Astrocyte (in vitro differentiated cells and primary cell): ENCODE measurements around the gene NEIL1. TPM values are rescaled to one million over a fixed set of nuclear protein-coding genes. Genes with fewer than 3 reads are reported as not detected.

Experiments used
- DNase-seq: peaks from one replicate; pipeline ENCODE4 v3.0.0-alpha.2; 2010; ENCODE audit warnings: low read depth
- FAIRE-seq: peaks from 2 replicates; lab custom pipeline; 2011; peaks lifted over from hg19 to GRCh38; lab: Jason Lieb, UNC
- H2AFZ ChIP-seq: 2 replicates; pipeline ENCODE4 v1.6.0; 2012; ENCODE audit warnings: low read depth, low read length, inconsistent platforms
- H3K27ac ChIP-seq: 2 replicates; pipeline ENCODE4 v1.5.1; 2011; ENCODE audit warnings: low read depth, low read length, inconsistent platforms
- H3K27me3 ChIP-seq: 2 replicates; pipeline ENCODE4 v1.6.0; 2011; ENCODE audit warnings: low read length, inconsistent platforms; ENCODE audit not compliant: insufficient read depth
- H3K36me3 ChIP-seq: 2 replicates; pipeline ENCODE4 v1.5.1; 2011; ENCODE audit warnings: low read length, inconsistent platforms; ENCODE audit not compliant: insufficient read depth
- H3K4me1 ChIP-seq: 2 replicates; pipeline ENCODE4 v1.5.1; 2011; ENCODE audit warnings: low read length, inconsistent platforms; ENCODE audit not compliant: insufficient read depth
- H3K4me2 ChIP-seq: 2 replicates; pipeline ENCODE4 v1.6.0; 2012; ENCODE audit warnings: low read length, inconsistent platforms
- H3K4me3 ChIP-seq: 2 replicates; pipeline ENCODE4 v1.5.1; 2011; ENCODE audit warnings: low read depth, mild to moderate bottlenecking, low read length, inconsistent platforms; ENCODE audit not compliant: insufficient read depth
- H3K79me2 ChIP-seq: 2 replicates; pipeline ENCODE4 v1.6.0; 2012; ENCODE audit warnings: mild to moderate bottlenecking, low read length, inconsistent platforms; ENCODE audit not compliant: insufficient read depth
- H3K9ac ChIP-seq: 2 replicates; pipeline ENCODE4 v1.6.0; 2012; ENCODE audit warnings: mild to moderate bottlenecking, low read length, inconsistent platforms
- H3K9me3 ChIP-seq: 2 replicates; pipeline ENCODE4 v1.5.1; 2012; ENCODE audit warnings: low read depth, mild to moderate bottlenecking, low read length, inconsistent platforms; ENCODE audit not compliant: insufficient read depth
- H4K20me1 ChIP-seq: 2 replicates; pipeline ENCODE4 v1.6.0; 2012; ENCODE audit warnings: low read length, inconsistent platforms; ENCODE audit not compliant: insufficient read depth
- H3K27ac Mint-ChIP-seq: one replicate; pipeline ENCODE4 v1.8.0; 2021; ENCODE audit warnings: mild to moderate bottlenecking, mixed read lengths; ENCODE audit not compliant: unreplicated experiment
- H3K27me3 Mint-ChIP-seq: one replicate; pipeline ENCODE4 v1.8.0; 2021; ENCODE audit warnings: low read depth, mixed read lengths; ENCODE audit not compliant: unreplicated experiment
- H3K36me3 Mint-ChIP-seq: one replicate; pipeline ENCODE4 v1.8.0; 2021; ENCODE audit warnings: low read depth, mixed read lengths; ENCODE audit not compliant: unreplicated experiment
- H3K4me1 Mint-ChIP-seq: one replicate; pipeline ENCODE4 v1.8.0; 2021; ENCODE audit warnings: low read depth, mixed read lengths; ENCODE audit not compliant: unreplicated experiment
- H3K4me3 Mint-ChIP-seq: one replicate; pipeline ENCODE4 v1.8.0; 2021; ENCODE audit warnings: mild to moderate bottlenecking, moderate library complexity, mixed read lengths; ENCODE audit not compliant: unreplicated experiment
- H3K9me3 Mint-ChIP-seq: one replicate; pipeline ENCODE4 v1.8.0; 2021; ENCODE audit warnings: mild to moderate bottlenecking, mixed read lengths; ENCODE audit not compliant: unreplicated experiment
- EZH2 ChIP-seq: IDR thresholded peaks from 2 replicates; pipeline ENCODE4 v1.6.1; 2012; ENCODE audit warnings: mild to moderate bottlenecking, low read length, inconsistent platforms; ENCODE audit not compliant: insufficient read depth
- total RNA-seq: library from RNA; stranded (reverse); gene quantifications from 2 replicates; pipeline ENCODE4 v1.2.1, GENCODE V29; 2021
- TF ChIP-seq, protein P1 (sequence below): IDR thresholded peaks from 2 replicates; pipeline ENCODE4 v1.5.1; 2011; ENCODE audit warnings: low read depth, mild to moderate bottlenecking, inconsistent platforms, low read length, moderate library complexity; ENCODE audit not compliant: insufficient read depth

The NEIL1 gene
- total RNA-seq, 1 donor from 2014 or later, result 5.1 TPM

DNA sequence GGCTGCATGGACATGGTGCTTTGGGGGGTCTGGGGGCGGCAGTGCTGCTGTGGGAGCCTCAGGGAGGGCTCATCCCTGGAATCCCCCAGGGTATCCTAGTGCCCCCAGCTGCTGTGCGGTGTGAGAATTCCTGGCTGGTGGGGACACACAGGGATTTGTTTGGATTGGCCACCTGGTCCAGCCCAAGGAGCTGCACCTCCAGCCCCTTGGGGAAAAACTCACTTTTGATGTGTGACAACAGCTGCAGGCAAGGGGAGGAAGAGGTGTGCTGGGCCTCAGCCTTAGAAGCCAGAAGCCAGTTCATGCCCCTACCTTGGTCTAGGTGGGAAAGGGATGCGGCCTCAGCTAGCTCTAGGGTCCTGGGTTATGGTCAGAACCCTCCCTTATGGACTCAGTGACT, 19.3 kb upstream of the NEIL1 start:
- H3K79me2 ChIP-seq, result no peaks in the 10 kb centered on the region
- Mint-ChIP-seq H3K27ac (no peak overlapping the region), H3K9me3 (no peaks in the 10 kb centered on the region), H3K4me3 (no peak overlapping the region), H3K27me3 (peaks cover 24% of the 10 kb centered on the region), H3K4me1 (no peaks in the 10 kb centered on the region), H3K36me3 (no peaks in the 10 kb centered on the region)
- H3K4me2 ChIP-seq, result no peak overlapping the region
- no peaks in the 10 kb centered on the region for H3K36me3 ChIP-seq
- no peaks in the 10 kb centered on the region for H3K27me3 ChIP-seq
- no peaks in the 10 kb centered on the region for H4K20me1 ChIP-seq
- no peak overlapping the region for H3K27ac ChIP-seq
- DNase-seq, result no peak
- TF ChIP-seq, protein P1, sequence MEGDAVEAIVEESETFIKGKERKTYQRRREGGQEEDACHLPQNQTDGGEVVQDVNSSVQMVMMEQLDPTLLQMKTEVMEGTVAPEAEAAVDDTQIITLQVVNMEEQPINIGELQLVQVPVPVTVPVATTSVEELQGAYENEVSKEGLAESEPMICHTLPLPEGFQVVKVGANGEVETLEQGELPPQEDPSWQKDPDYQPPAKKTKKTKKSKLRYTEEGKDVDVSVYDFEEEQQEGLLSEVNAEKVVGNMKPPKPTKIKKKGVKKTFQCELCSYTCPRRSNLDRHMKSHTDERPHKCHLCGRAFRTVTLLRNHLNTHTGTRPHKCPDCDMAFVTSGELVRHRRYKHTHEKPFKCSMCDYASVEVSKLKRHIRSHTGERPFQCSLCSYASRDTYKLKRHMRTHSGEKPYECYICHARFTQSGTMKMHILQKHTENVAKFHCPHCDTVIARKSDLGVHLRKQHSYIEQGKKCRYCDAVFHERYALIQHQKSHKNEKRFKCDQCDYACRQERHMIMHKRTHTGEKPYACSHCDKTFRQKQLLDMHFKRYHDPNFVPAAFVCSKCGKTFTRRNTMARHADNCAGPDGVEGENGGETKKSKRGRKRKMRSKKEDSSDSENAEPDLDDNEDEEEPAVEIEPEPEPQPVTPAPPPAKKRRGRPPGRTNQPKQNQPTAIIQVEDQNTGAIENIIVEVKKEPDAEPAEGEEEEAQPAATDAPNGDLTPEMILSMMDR, result no peak
- no peak for TF ChIP-seq EZH2
- H3K9ac ChIP-seq, result no peak overlapping the region
- no peak for FAIRE-seq
- no peak overlapping the region for H2AFZ ChIP-seq
- H3K9me3 ChIP-seq, result no peaks in the 10 kb centered on the region
- H3K4me1 ChIP-seq, result no peaks in the 10 kb centered on the region
- no peak overlapping the region for H3K4me3 ChIP-seq

DNA sequence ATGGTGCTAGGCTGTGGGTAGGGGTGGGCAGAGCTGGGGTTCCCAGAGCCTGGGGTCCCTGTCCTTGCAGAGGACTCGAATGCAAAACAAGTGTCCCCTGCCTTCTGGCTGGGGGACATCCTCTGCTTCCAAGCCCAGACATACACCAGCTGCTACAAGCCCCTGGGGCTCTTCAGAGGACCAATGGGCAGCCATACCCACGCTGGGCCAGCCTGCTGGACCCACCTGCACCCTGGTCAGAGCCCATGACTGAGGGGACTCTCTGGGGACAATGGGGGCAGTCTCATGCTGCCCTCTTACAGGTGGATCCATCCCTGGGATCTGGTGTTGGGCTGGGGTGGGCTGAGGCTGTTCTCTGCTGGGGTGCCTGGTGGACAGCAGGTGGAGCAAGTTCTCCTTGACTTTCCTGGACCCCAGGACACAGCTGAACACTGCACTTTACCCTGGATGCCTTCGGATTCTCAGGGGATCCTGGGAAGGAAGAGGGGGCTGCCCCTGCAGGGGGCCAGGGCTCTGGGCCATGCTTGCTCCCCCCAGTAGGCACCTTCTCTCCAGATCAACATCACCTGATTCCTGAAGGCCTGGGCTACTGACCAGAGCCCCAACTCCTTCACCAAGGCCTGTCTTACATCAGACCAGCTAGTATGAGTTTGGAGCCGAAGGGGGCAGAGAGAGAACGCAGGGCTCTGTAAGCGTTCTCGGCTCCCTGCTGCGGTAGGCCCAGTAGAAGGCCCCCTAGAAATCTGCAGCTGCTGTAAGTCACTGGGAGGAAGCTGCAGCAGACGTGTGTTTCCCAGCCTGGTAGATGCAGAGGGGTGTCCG, 18.1 kb upstream of the NEIL1 start:
- no peaks in the 10 kb centered on the region for H3K36me3 ChIP-seq

More for the DNA sequence above, 18.1 kb upstream of the NEIL1 start:
- no peak overlapping the region for H3K4me3 Mint-ChIP-seq
- Histone ChIP-seq H3K9ac (no peak overlapping the region), H3K4me1 (no peaks in the 10 kb centered on the region), H3K79me2 (no peaks in the 10 kb centered on the region), H2AFZ (no peak overlapping the region), H3K27ac (no peak overlapping the region), H3K27me3 (no peaks in the 10 kb centered on the region), H3K9me3 (no peaks in the 10 kb centered on the region), H3K4me3 (no peak overlapping the region), H4K20me1 (no peaks in the 10 kb centered on the region), H3K4me2 (no peak overlapping the region)
- H3K27me3 Mint-ChIP-seq, result peaks cover 18% of the 10 kb centered on the region
- H3K36me3 Mint-ChIP-seq, result no peaks in the 10 kb centered on the region
- H3K4me1 Mint-ChIP-seq, result no peaks in the 10 kb centered on the region
- FAIRE-seq, result no peak
- H3K27ac Mint-ChIP-seq, result no peak overlapping the region
- DNase-seq, result no peak
- TF ChIP-seq, protein P1, result no peak
- no peak for TF ChIP-seq EZH2
- no peaks in the 10 kb centered on the region for H3K9me3 Mint-ChIP-seq
